ENCODE measurements around the gene ACSM2B. TPM values are rescaled to one million over a fixed set of nuclear protein-coding genes. Genes with fewer than 3 reads are reported as not detected.
A peak's percentile ranks its signal among the peaks of the same experiment; 100 is the strongest.
"Not testable (repeated sequence)": the region's sequence is repeated elsewhere in the genome, so short reads cannot be mapped to it uniquely, and the experiment has no call there.

ACSM2B gene
- total and polyA plus RNA-seq, 12 donors, result 0.07 to 1.0 (median 0.28) TPM; not detected in 5

GRCh38 chr16:20602205-20602604, 26.0 kb upstream of the ACSM2B start:
- H3K4me1 ChIP-seq (replicated peaks in 1 of 2); H3K27ac ChIP-seq; H3K27me3 ChIP-seq; intact Hi-C loops (cut with DNase I); H3K9me3 ChIP-seq (replicated peaks in 1 of 3); H3K4me3 ChIP-seq; H3K36me3 ChIP-seq (replicated peaks in 1 of 2): not testable (repeated sequence)
- TF ChIP-seq CTCF (IDR thresholded peaks at IDR 0.05), result peak in 5 of 6 experiments; percentile 16 to 39 (median 33)
- peak in 1 of 7 donors; percentile 25 for DNase-seq
- 39 to 51% (median 41%) methylated on average over 11 of the region's 11 CpGs for WGBS, 4 donors

- H3K9me3 ChIP-seq (replicated peaks in 1 of 3); H3K4me3 ChIP-seq; H3K36me3 ChIP-seq (replicated peaks in 1 of 2); intact Hi-C loops (cut with DNase I); H3K27me3 ChIP-seq; DNase-seq; H3K4me1 ChIP-seq (replicated peaks in 1 of 2); H3K27ac ChIP-seq: not testable (repeated sequence)
- whole genome bisulfite sequencing, 4 donors, result 56 to 62% (median 59%) methylated on average over 5 of the region's 5 CpGs
Measured at GRCh38 chr16:20599475-20599874, 23.3 kb upstream of the ACSM2B start.

GRCh38 chr16:20598832-20599469, 22.8 kb upstream of the ACSM2B start:
- no peak overlapping the region for H3K27ac ChIP-seq
- intact Hi-C loops (cut with DNase I), result no loop called here
- WGBS, 4 donors, result 53 to 62% (median 60%) methylated on average over 5 of the region's 5 CpGs
- no peaks in the 10 kb centered on the region for H3K36me3 ChIP-seq (replicated peaks in 1 of 2)
- DNase-seq, result no peak
- no peak overlapping the region for H3K4me3 ChIP-seq
- no peaks in the 10 kb centered on the region for H3K27me3 ChIP-seq
- H3K4me1 ChIP-seq (replicated peaks in 1 of 2), result no peaks in the 10 kb centered on the region
- TF ChIP-seq POLR2A (IDR thresholded peaks at IDR 0.05) (no peak), CTCF (IDR thresholded peaks at IDR 0.05) (no peak)
- no peaks in the 10 kb centered on the region for H3K9me3 ChIP-seq (replicated peaks in 1 of 3)

- H3K4me3 ChIP-seq; DNase-seq; intact Hi-C loops (cut with DNase I); H3K36me3 ChIP-seq (replicated peaks in 1 of 2); H3K27me3 ChIP-seq; H3K27ac ChIP-seq; H3K4me1 ChIP-seq (replicated peaks in 1 of 2); H3K9me3 ChIP-seq (replicated peaks in 1 of 3): not testable (repeated sequence)
- WGBS, 4 donors, result 64 to 66% (median 65%) methylated on average over 2 of the region's 2 CpGs
Measured at GRCh38 chr16:20595694-20596093, 19.5 kb upstream of the ACSM2B start.

GRCh38 chr16:20595068-20595467, 18.9 kb upstream of the ACSM2B start:
- intact Hi-C loops (cut with DNase I); H3K36me3 ChIP-seq (replicated peaks in 1 of 2); H3K27ac ChIP-seq; H3K4me1 ChIP-seq (replicated peaks in 1 of 2); H3K9me3 ChIP-seq (replicated peaks in 1 of 3); DNase-seq; H3K4me3 ChIP-seq; H3K27me3 ChIP-seq: not testable (repeated sequence)
- 67 to 92% (median 82%) methylated on average over 2 of the region's 2 CpGs for WGBS, 4 donors

GRCh38 chr16:20592780-20593179, 16.6 kb upstream of the ACSM2B start:
- H3K4me3 ChIP-seq; H3K27ac ChIP-seq; DNase-seq; H3K36me3 ChIP-seq (replicated peaks in 1 of 2); H3K27me3 ChIP-seq; H3K9me3 ChIP-seq (replicated peaks in 1 of 3); H3K4me1 ChIP-seq (replicated peaks in 1 of 2); intact Hi-C loops (cut with DNase I): not testable (repeated sequence)
- 67 to 88% (median 77%) methylated on average over 1 of the region's 1 CpG for WGBS, 4 donors

- intact Hi-C loops (cut with DNase I); H3K4me1 ChIP-seq (replicated peaks in 1 of 2); DNase-seq; H3K36me3 ChIP-seq (replicated peaks in 1 of 2); H3K27me3 ChIP-seq; H3K9me3 ChIP-seq (replicated peaks in 1 of 3); H3K27ac ChIP-seq; H3K4me3 ChIP-seq: not testable (repeated sequence)
- WGBS, 4 donors, result 84 to 89% (median 86%) methylated on average over 6 of the region's 6 CpGs
Measured at GRCh38 chr16:20589486-20589885, 13.3 kb upstream of the ACSM2B start.

GRCh38 chr16:20587645-20588074, 11.5 kb upstream of the ACSM2B start:
- intact Hi-C loops (cut with DNase I); H3K36me3 ChIP-seq (replicated peaks in 1 of 2); H3K4me3 ChIP-seq; H3K9me3 ChIP-seq (replicated peaks in 1 of 3); H3K27me3 ChIP-seq; H3K4me1 ChIP-seq (replicated peaks in 1 of 2): not testable (repeated sequence)
- peak in 2 of 7 donors; percentile 39 to 62 for DNase-seq
- WGBS, 4 donors, result 33 to 52% (median 44%) methylated on average over 1 to 2 of the region's 2 CpGs
- H3K27ac ChIP-seq, result peak overlapping the region in 1 of 5 donors; percentile 83

- intact Hi-C loops (cut with DNase I); H3K4me3 ChIP-seq; DNase-seq; H3K27me3 ChIP-seq; H3K4me1 ChIP-seq (replicated peaks in 1 of 2); H3K36me3 ChIP-seq (replicated peaks in 1 of 2); H3K27ac ChIP-seq; H3K9me3 ChIP-seq (replicated peaks in 1 of 3): not testable (repeated sequence)
- 81 to 95% (median 93%) methylated on average over 1 of the region's 1 CpG for WGBS, 4 donors
Measured at GRCh38 chr16:20586716-20587115, 10.5 kb upstream of the ACSM2B start.

Measured in adrenal gland (tissue), 12 donors.